ENCODE results near the gene RNF130. TPM values are rescaled to one million over a fixed set of nuclear protein-coding genes. Genes with fewer than 3 reads are reported as not detected.

RNF130 gene
- total and polyA plus RNA-seq, 2 donors (not counting 1 experiment from before 2014, with no cell fraction given): 14.7 to 32.4 TPM

- H3K36me3 ChIP-seq (ENCODE audit: control insufficient read depth, insufficient read depth, low read length): no peaks in the 10 kb centered on the region
- H2AFZ ChIP-seq (ENCODE audit: low read length): no peak overlapping the region
- TF ChIP-seq EZH2 (IDR thresholded peaks at IDR 0.05; ENCODE audit: low read length, missing control alignments): no peak
- TF ChIP-seq CTCF (conservative IDR thresholded peaks at IDR 0.05 in 1 of 2, IDR thresholded peaks at IDR 0.05 in 1 of 2; ENCODE audit: low read depth in 1 of 2, low read length in 2 of 2): no peak
- DNase-seq (ENCODE audit: low read depth in 2 of 2): peak in 1 of 2 donors; percentile 31
- no peaks in the 10 kb centered on the region for H3K4me1 ChIP-seq (ENCODE audit: control insufficient read depth, extremely low read depth, insufficient read depth, low read length)
- no peaks in the 10 kb centered on the region for H4K20me1 ChIP-seq (ENCODE audit: control insufficient read depth, extremely low read depth, insufficient read depth, low read length)
- H3K27me3 ChIP-seq (ENCODE audit: control insufficient read depth, insufficient read depth, low read length): no peaks in the 10 kb centered on the region
- no peak overlapping the region for H3K4me3 ChIP-seq (replicated peaks in 1 of 4; ENCODE audit: control extremely low read depth in 1 of 4, insufficient read depth in 1 of 4, low read depth in 3 of 4, low read length in 4 of 4)
- no peak overlapping the region for H3K9ac ChIP-seq (ENCODE audit: insufficient read depth, low read length)
- H3K27ac ChIP-seq (ENCODE audit: insufficient read depth, low read length): no peak overlapping the region
- H3K4me2 ChIP-seq (ENCODE audit: extremely low read depth, insufficient read depth, low read length): no peak overlapping the region
- H3K79me2 ChIP-seq (ENCODE audit: control insufficient read depth, insufficient read depth, low read length): no peaks in the 10 kb centered on the region
- no peaks in the 10 kb centered on the region for H3K9me3 ChIP-seq (ENCODE audit: control insufficient read depth, insufficient read depth, low read depth, low read length)
These were observed 44.7 kb downstream of the RNF130 start for GRCh38 chr5:180026734-180027458.

- no peaks in the 10 kb centered on the region for H3K4me1 ChIP-seq (ENCODE audit: control insufficient read depth, extremely low read depth, insufficient read depth, low read length)
- DNase-seq (ENCODE audit: low read depth in 2 of 2): peak; percentile 37 to 86
- no peak overlapping the region for H3K4me3 ChIP-seq (replicated peaks in 1 of 4; ENCODE audit: control extremely low read depth in 1 of 4, insufficient read depth in 1 of 4, low read depth in 3 of 4, low read length in 4 of 4)
- no peaks in the 10 kb centered on the region for H3K36me3 ChIP-seq (ENCODE audit: control insufficient read depth, insufficient read depth, low read length)
- H3K4me2 ChIP-seq (ENCODE audit: extremely low read depth, insufficient read depth, low read length): no peak overlapping the region
- H3K9ac ChIP-seq (ENCODE audit: insufficient read depth, low read length): no peak overlapping the region
- TF ChIP-seq EZH2 (IDR thresholded peaks at IDR 0.05; ENCODE audit: low read length, missing control alignments): no peak
- TF ChIP-seq CTCF (conservative IDR thresholded peaks at IDR 0.05 in 1 of 2, IDR thresholded peaks at IDR 0.05 in 1 of 2; ENCODE audit: low read depth in 1 of 2, low read length in 2 of 2): no peak
- H3K79me2 ChIP-seq (ENCODE audit: control insufficient read depth, insufficient read depth, low read length): no peaks in the 10 kb centered on the region
- H2AFZ ChIP-seq (ENCODE audit: low read length): no peak overlapping the region
- H3K9me3 ChIP-seq (ENCODE audit: control insufficient read depth, insufficient read depth, low read depth, low read length): no peaks in the 10 kb centered on the region
- H3K27ac ChIP-seq (ENCODE audit: insufficient read depth, low read length): no peak overlapping the region
- no peaks in the 10 kb centered on the region for H3K27me3 ChIP-seq (ENCODE audit: control insufficient read depth, insufficient read depth, low read length)
- no peaks in the 10 kb centered on the region for H4K20me1 ChIP-seq (ENCODE audit: control insufficient read depth, extremely low read depth, insufficient read depth, low read length)
These were observed 45.2 kb downstream of the RNF130 start for GRCh38 chr5:180026320-180026719.

- Histone ChIP-seq H3K27ac (ENCODE audit: insufficient read depth, low read length) (no peak overlapping the region), H4K20me1 (ENCODE audit: control insufficient read depth, extremely low read depth, insufficient read depth, low read length) (no peaks in the 10 kb centered on the region), H3K27me3 (ENCODE audit: control insufficient read depth, insufficient read depth, low read length) (no peaks in the 10 kb centered on the region), H3K9ac (ENCODE audit: insufficient read depth, low read length) (no peak overlapping the region), H3K4me2 (ENCODE audit: extremely low read depth, insufficient read depth, low read length) (no peak overlapping the region), H3K79me2 (ENCODE audit: control insufficient read depth, insufficient read depth, low read length) (no peaks in the 10 kb centered on the region), H3K36me3 (ENCODE audit: control insufficient read depth, insufficient read depth, low read length) (no peaks in the 10 kb centered on the region), H3K4me3 (replicated peaks in 1 of 4; ENCODE audit: control extremely low read depth in 1 of 4, insufficient read depth in 1 of 4, low read depth in 3 of 4, low read length in 4 of 4) (no peak overlapping the region), H3K4me1 (ENCODE audit: control insufficient read depth, extremely low read depth, insufficient read depth, low read length) (no peaks in the 10 kb centered on the region), H2AFZ (ENCODE audit: low read length) (no peak overlapping the region), H3K9me3 (ENCODE audit: control insufficient read depth, insufficient read depth, low read depth, low read length) (no peaks in the 10 kb centered on the region)
- TF ChIP-seq CTCF (conservative IDR thresholded peaks at IDR 0.05 in 1 of 2, IDR thresholded peaks at IDR 0.05 in 1 of 2; ENCODE audit: low read depth in 1 of 2, low read length in 2 of 2): no peak
- TF ChIP-seq EZH2 (IDR thresholded peaks at IDR 0.05; ENCODE audit: low read length, missing control alignments): no peak
- no peak for DNase-seq (ENCODE audit: low read depth in 2 of 2)
These were observed 49.7 kb downstream of the RNF130 start for GRCh38 chr5:180021900-180022299.

All from fibroblast of lung (primary cell).